ENCODE data around the gene GLIS1.

- TF ChIP-seq CTCF (IDR thresholded peaks at IDR 0.05) (no peak), POLR2A (IDR thresholded peaks at IDR 0.05) (no peak), POLR2AphosphoS5 (IDR thresholded peaks at IDR 0.05; ENCODE audit: insufficient read depth in 1 of 2, low read depth in 1 of 2) (no peak)
Measured at GRCh38 chr1:53562291-53562980, 176.5 kb downstream of the GLIS1 start.

Measured in vagina (tissue), 2 donors.